NCI-H146 treated with DMSO at 0.1 percent for 48 hours (cell line): Measurements from ENCODE around the gene LGI2.
"Not testable (repeated sequence)": the region's sequence is repeated elsewhere in the genome, so short reads cannot be mapped to it uniquely, and the experiment has no call there.

Experiments
- DNase-seq: peaks from one replicate; lab custom pipeline; 2025; ENCODE audit not compliant: unreplicated experiment; lab: John Stamatoyannopoulos, UW

LGI2 gene

GRCh38 chr4:25030277-25031076, at the start of gene LGI2:
Gene LGI2, minus strand, starts transcription at chr4:25030946. Its CDS starts 253 bp downstream, at chr4:25030693.
- peak; percentile 16 for DNase-seq

- no peak for DNase-seq
Measured at GRCh38 chr4:25078523-25078922, 47.8 kb upstream of the LGI2 start.

GRCh38 chr4:25076625-25077398, 46.1 kb upstream of the LGI2 start:
- no peak for DNase-seq

- DNase-seq: no peak
Measured at GRCh38 chr4:25075851-25076250, 45.1 kb upstream of the LGI2 start.

- no peak for DNase-seq
Measured at GRCh38 chr4:25075129-25075528, 44.4 kb upstream of the LGI2 start.

GRCh38 chr4:25070545-25070944, 39.8 kb upstream of the LGI2 start:
- DNase-seq: no peak

- DNase-seq: no peak
Measured at GRCh38 chr4:25069014-25069413, 38.3 kb upstream of the LGI2 start.

GRCh38 chr4:25068386-25068785, 37.6 kb upstream of the LGI2 start:
- DNase-seq: no peak

GRCh38 chr4:25065932-25066590, 35.3 kb upstream of the LGI2 start:
- no peak for DNase-seq

- DNase-seq: no peak
Measured at GRCh38 chr4:25065431-25065858, 34.7 kb upstream of the LGI2 start.

GRCh38 chr4:25064447-25064846, 33.7 kb upstream of the LGI2 start:
- DNase-seq: not testable (repeated sequence)

GRCh38 chr4:25063116-25063515, 32.4 kb upstream of the LGI2 start:
- DNase-seq: no peak

- no peak for DNase-seq
Measured at GRCh38 chr4:25062098-25062497, 31.4 kb upstream of the LGI2 start.

- DNase-seq: no peak
Measured at GRCh38 chr4:25061602-25062001, 30.9 kb upstream of the LGI2 start.

GRCh38 chr4:25060963-25061340, 30.2 kb upstream of the LGI2 start:
- no peak for DNase-seq

GRCh38 chr4:25060241-25060962, 29.7 kb upstream of the LGI2 start:
- DNase-seq: no peak

GRCh38 chr4:25059791-25060190, 29.0 kb upstream of the LGI2 start:
- no peak for DNase-seq

- no peak for DNase-seq
Measured at GRCh38 chr4:25058796-25059195, 28.1 kb upstream of the LGI2 start.

GRCh38 chr4:25057299-25057698, 26.6 kb upstream of the LGI2 start:
- no peak for DNase-seq

- DNase-seq: not testable (repeated sequence)
Measured at GRCh38 chr4:25052037-25052436, 21.3 kb upstream of the LGI2 start.

GRCh38 chr4:25051534-25051933, 20.8 kb upstream of the LGI2 start:
- no peak for DNase-seq
